ENCODE data around the gene CCDC175.

DNA sequence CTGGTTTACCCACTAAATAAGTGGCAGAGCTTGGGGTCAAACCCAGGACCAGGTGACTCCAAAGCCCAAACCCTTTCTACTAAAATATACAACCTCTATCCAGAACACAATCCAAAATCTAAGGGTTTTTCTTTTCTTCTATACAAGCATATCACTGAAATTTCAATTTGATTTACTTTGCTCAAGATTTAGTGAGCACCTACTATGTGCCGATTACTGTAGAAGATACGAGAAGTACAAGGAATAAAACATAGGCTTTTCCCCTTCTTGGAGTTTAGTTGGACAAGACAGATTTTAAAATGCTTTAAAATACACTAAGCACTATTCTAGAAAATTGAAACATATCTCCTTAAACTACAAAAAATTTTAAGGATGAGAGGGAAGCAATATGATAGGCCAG, 95.2 kb downstream of the CCDC175 start:
- TF ChIP-seq CSDC2 (CRISPR knock-in tag; IDR thresholded peaks at IDR 0.05), result no peak
- no peak for TF ChIP-seq GLIS3 (CRISPR knock-in tag; IDR thresholded peaks at IDR 0.05)
- TF ChIP-seq RARB (CRISPR knock-in tag; IDR thresholded peaks at IDR 0.05), result no peak
- no peak for TF ChIP-seq OSR1 (CRISPR knock-in tag; IDR thresholded peaks at IDR 0.05)
- TF ChIP-seq BACH2 (CRISPR knock-in tag; IDR thresholded peaks at IDR 0.05; ENCODE audit: borderline replicate concordance), result no peak
- TF ChIP-seq TOX (CRISPR knock-in tag; IDR thresholded peaks at IDR 0.05; ENCODE audit: borderline replicate concordance), result no peak
- TF ChIP-seq PATZ1 (CRISPR knock-in tag; IDR thresholded peaks at IDR 0.05; ENCODE audit: borderline replicate concordance), result no peak
- no peak for TF ChIP-seq ZC3H10 (CRISPR knock-in tag; IDR thresholded peaks at IDR 0.05)
- no peak for TF ChIP-seq ZNF8 (CRISPR knock-in tag; IDR thresholded peaks at IDR 0.05)
- no peak for TF ChIP-seq ISL1 (CRISPR knock-in tag; IDR thresholded peaks at IDR 0.05)
